CD4-positive, alpha-beta T cell (primary cell): ENCODE measurements around the gene ATRNL1. TPM values are rescaled to one million over a fixed set of nuclear protein-coding genes. Genes with fewer than 3 reads are reported as not detected.

Experiments used
- ATAC-seq: fragments of 200-7000 bp; cut with Tn5 transposase; one replicate; pipeline ENCODE4 v1.10.0; 2022; ENCODE audit warnings: mild to moderate bottlenecking; ENCODE audit not compliant: poor library complexity
- CTCF ChIA-PET: fragments of 350-600 bp; sonication (Branson Sonifier 250); formaldehyde crosslinking; loops from one replicate; lab custom pipeline; 2021; ENCODE audit warnings: antibody characterized with exemption, inconsistent platforms; lab: Charles Lee
- POLR2A ChIA-PET: fragments of 350-600 bp; sonication (Branson Sonifier 250); formaldehyde crosslinking; loops from one replicate; lab custom pipeline; 2021; ENCODE audit warnings: antibody characterized with exemption, inconsistent platforms; lab: Charles Lee
- DNase-seq, 14 experiments: peaks; one replicate each; pipeline ENCODE4 v3.0.0-alpha.2; 2013 to 2020; ENCODE audit warnings: mixed read lengths in 2 of 14
- H3K27ac ChIP-seq, 2 donors: one replicate each; pipeline versions ENCODE4 v1.5.1 to v1.7.0; 2013; ENCODE audit warnings: low read length in 2 of 2, low read depth in 1 of 2, mild to moderate bottlenecking in 1 of 2
- H3K27me3 ChIP-seq, 2 experiments: 1 replicate in 1 of 2; 2 replicates in 1 of 2; pipeline versions ENCODE4 v1.6.1 to v1.7.0; 2013; ENCODE audit warnings: low read length in 2 of 2, control low read depth in 1 of 2, mild to moderate bottlenecking in 1 of 2, moderate library complexity in 1 of 2; ENCODE audit not compliant: insufficient read depth in 2 of 2, control insufficient read depth in 1 of 2
- H3K36me3 ChIP-seq: one replicate; pipeline ENCODE4 v1.6.1; 2013; ENCODE audit warnings: low read length, control low read depth; ENCODE audit not compliant: insufficient read depth
- H3K4me1 ChIP-seq: one replicate; pipeline ENCODE4 v1.6.1; 2013; ENCODE audit warnings: low read length, control low read depth; ENCODE audit not compliant: insufficient read depth
- H3K4me3 ChIP-seq: one replicate; pipeline ENCODE4 v1.5.1; 2013; ENCODE audit warnings: mild to moderate bottlenecking, low read length, moderate library complexity
- H3K9me3 ChIP-seq, 2 experiments: 1 replicate in 1 of 2; 2 replicates in 1 of 2; pipeline versions ENCODE4 v1.6.1 to v1.7.0; 2013; ENCODE audit warnings: low read length in 2 of 2, mild to moderate bottlenecking in 2 of 2, control low read depth in 1 of 2, moderate library complexity in 1 of 2; ENCODE audit not compliant: control insufficient read depth in 1 of 2, insufficient read depth in 1 of 2
- H3K27ac Mint-ChIP-seq: one replicate; pipeline ENCODE4 v1.8.0; 2020; ENCODE audit warnings: mixed read lengths
- H3K27me3 Mint-ChIP-seq: one replicate; pipeline ENCODE4 v1.8.0; 2021; ENCODE audit warnings: mixed read lengths
- H3K36me3 Mint-ChIP-seq: one replicate; pipeline ENCODE4 v1.8.0; 2021; ENCODE audit warnings: low read depth, mixed read lengths
- H3K4me1 Mint-ChIP-seq: one replicate; pipeline ENCODE4 v1.8.0; 2021; ENCODE audit warnings: low read depth, mixed read lengths
- H3K4me3 Mint-ChIP-seq: one replicate; pipeline ENCODE4 v1.8.0; 2020; ENCODE audit warnings: mild to moderate bottlenecking, mixed read lengths
- H3K9me3 Mint-ChIP-seq: one replicate; pipeline ENCODE4 v1.8.0; 2020; ENCODE audit warnings: mixed read lengths
- intact Hi-C, 2 experiments: fragments of 100-400 bp; cut with DNase I in 1 of 2; cut with micrococcal nuclease in 1 of 2; formaldehyde crosslinking; loops; one replicate each; pipeline versions ENCODE4 v1.15.1 to v1.9.0; 2023 to 2025; cut with DNase I, micrococcal nuclease
- total RNA-seq, 174 experiments: library from RNA in 2 of 174; stranded (reverse) in 2 of 174; gene quantifications; one replicate each; pipeline ENCODE4 v1.2.3 and lab custom pipeline; 2021 to 2026
- TF ChIP-seq, protein P1 (sequence below): fragments of 200-600 bp; IDR thresholded peaks from one replicate; pipeline ENCODE4 v1.8.0; 2022; ENCODE audit warnings: antibody characterized with exemption, mild to moderate bottlenecking

ATRNL1 gene
- total RNA-seq, 2 experiments from 2014 or later, result not detected

GRCh38 chr10:115566867-115567266 lies 473.7 kb downstream of the ATRNL1 start:
- H3K27ac Mint-ChIP-seq, result no peak overlapping the region
- CTCF ChIA-PET, result no interaction called here
- peaks cover 2% of the 10 kb centered on the region for H3K9me3 Mint-ChIP-seq
- no peaks in the 10 kb centered on the region for H3K9me3 ChIP-seq
- H3K27me3 ChIP-seq, result no peaks in the 10 kb centered on the region
- H3K4me3 ChIP-seq, result no peak overlapping the region
- no peaks in the 10 kb centered on the region for H3K4me1 ChIP-seq
- no peak for DNase-seq
- no peaks in the 10 kb centered on the region for H3K36me3 ChIP-seq
- H3K4me3 Mint-ChIP-seq, result no peak overlapping the region
- POLR2A ChIA-PET, result no interaction called here
- ATAC-seq, result no peak
- intact Hi-C loops, result no loop called here
- no peaks in the 10 kb centered on the region for H3K36me3 Mint-ChIP-seq
- no peaks in the 10 kb centered on the region for H3K4me1 Mint-ChIP-seq
- H3K27ac ChIP-seq, result no peak overlapping the region
- H3K27me3 Mint-ChIP-seq, result no peaks in the 10 kb centered on the region
- TF ChIP-seq, protein P1, sequence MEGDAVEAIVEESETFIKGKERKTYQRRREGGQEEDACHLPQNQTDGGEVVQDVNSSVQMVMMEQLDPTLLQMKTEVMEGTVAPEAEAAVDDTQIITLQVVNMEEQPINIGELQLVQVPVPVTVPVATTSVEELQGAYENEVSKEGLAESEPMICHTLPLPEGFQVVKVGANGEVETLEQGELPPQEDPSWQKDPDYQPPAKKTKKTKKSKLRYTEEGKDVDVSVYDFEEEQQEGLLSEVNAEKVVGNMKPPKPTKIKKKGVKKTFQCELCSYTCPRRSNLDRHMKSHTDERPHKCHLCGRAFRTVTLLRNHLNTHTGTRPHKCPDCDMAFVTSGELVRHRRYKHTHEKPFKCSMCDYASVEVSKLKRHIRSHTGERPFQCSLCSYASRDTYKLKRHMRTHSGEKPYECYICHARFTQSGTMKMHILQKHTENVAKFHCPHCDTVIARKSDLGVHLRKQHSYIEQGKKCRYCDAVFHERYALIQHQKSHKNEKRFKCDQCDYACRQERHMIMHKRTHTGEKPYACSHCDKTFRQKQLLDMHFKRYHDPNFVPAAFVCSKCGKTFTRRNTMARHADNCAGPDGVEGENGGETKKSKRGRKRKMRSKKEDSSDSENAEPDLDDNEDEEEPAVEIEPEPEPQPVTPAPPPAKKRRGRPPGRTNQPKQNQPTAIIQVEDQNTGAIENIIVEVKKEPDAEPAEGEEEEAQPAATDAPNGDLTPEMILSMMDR, result no peak

DNA sequence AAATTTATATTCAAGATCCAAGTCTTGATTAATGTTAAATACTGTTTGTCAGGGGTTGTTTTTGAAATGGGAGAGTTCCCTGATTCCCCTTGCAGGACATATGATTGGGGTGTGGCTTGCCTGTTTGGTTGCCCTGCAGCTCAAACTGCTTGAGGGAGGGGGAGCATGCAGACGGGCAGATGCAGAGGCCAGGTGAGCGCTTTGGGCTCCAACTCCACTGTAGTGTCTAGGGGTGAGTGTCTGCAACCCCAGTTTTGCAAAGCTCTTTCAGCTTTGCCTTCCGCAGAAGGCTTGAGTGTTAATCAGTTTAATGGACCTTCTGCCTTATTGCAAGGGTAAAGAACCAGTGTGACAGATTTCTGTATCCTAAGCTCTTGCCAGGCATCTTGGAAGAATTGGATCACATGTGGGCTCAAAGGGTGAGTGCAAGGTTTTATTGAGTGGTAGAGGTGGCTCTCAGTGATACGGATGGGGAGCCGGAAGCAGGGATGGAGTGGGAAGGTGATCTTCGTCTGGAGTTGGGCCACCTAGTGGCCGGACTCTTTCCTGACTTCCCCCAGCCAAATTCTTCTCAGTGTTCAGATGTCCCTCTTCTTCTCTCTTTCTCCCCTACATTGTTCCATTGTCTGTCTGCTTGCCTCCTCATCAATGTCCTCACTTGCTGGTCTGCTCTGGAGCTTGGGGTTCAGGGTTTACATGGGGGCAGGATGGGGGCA lies 479.7 kb downstream of the ATRNL1 start:
- no peaks in the 10 kb centered on the region for H3K36me3 ChIP-seq
- ATAC-seq (no peak), DNase-seq (no peak)
- H3K9me3 Mint-ChIP-seq, result peaks cover 2% of the 10 kb centered on the region
- no peak overlapping the region for H3K4me3 Mint-ChIP-seq
- no peaks in the 10 kb centered on the region for H3K36me3 Mint-ChIP-seq
- H3K4me1 Mint-ChIP-seq, result no peaks in the 10 kb centered on the region
- no peaks in the 10 kb centered on the region for H3K4me1 ChIP-seq
- no peaks in the 10 kb centered on the region for H3K27me3 ChIP-seq
- peaks cover 0 to 9% of the 10 kb centered on the region in 2 experiments for H3K9me3 ChIP-seq
- TF ChIP-seq, protein P1, result no peak
- CTCF ChIA-PET, result no interaction called here
- no peaks in the 10 kb centered on the region for H3K27me3 Mint-ChIP-seq
- intact Hi-C loops, result no loop called here
- no peak overlapping the region for H3K27ac Mint-ChIP-seq
- POLR2A ChIA-PET, result no interaction called here
- no peak overlapping the region for H3K27ac ChIP-seq
- H3K4me3 ChIP-seq, result no peak overlapping the region

- no peak overlapping the region for H3K27ac Mint-ChIP-seq
- TF ChIP-seq, protein P1, result no peak
- DNase-seq (no peak), ATAC-seq (no peak)
- no peaks in the 10 kb centered on the region for H3K27me3 Mint-ChIP-seq
- H3K9me3 ChIP-seq, result peaks cover 0 to 7% of the 10 kb centered on the region in 2 experiments
- no peak overlapping the region for H3K4me3 Mint-ChIP-seq
- H3K27ac ChIP-seq, result no peak overlapping the region
- intact Hi-C loops, result no loop called here
- no peaks in the 10 kb centered on the region for H3K27me3 ChIP-seq
- H3K36me3 ChIP-seq, result no peaks in the 10 kb centered on the region
- no peak overlapping the region for H3K4me3 ChIP-seq
- H3K36me3 Mint-ChIP-seq, result no peaks in the 10 kb centered on the region
- ChIA-PET CTCF (no interaction called here), POLR2A (no interaction called here)
- H3K9me3 Mint-ChIP-seq, result peaks cover 4% of the 10 kb centered on the region
- no peaks in the 10 kb centered on the region for H3K4me1 ChIP-seq
- H3K4me1 Mint-ChIP-seq, result no peaks in the 10 kb centered on the region
Observed at GRCh38 chr10:115580239-115580638, 487.1 kb downstream of the ATRNL1 start.
